A549 treated with AZD9567 at 1 μM for 4 hours (cell line): Measurements from ENCODE around the gene TPX2. TPM values are rescaled to one million over a fixed set of nuclear protein-coding genes. Genes with fewer than 3 reads are reported as not detected.

Experiments used
- total RNA-seq: library from RNA; stranded (reverse); fragments of 200-300 nt; extraction: Qiagen RNA extraction; gene quantifications from 5 replicates; pipeline ENCODE4 v1.2.3, GENCODE V29; 2022; ENCODE audit not compliant: insufficient read depth

TPX2 gene, protein sequence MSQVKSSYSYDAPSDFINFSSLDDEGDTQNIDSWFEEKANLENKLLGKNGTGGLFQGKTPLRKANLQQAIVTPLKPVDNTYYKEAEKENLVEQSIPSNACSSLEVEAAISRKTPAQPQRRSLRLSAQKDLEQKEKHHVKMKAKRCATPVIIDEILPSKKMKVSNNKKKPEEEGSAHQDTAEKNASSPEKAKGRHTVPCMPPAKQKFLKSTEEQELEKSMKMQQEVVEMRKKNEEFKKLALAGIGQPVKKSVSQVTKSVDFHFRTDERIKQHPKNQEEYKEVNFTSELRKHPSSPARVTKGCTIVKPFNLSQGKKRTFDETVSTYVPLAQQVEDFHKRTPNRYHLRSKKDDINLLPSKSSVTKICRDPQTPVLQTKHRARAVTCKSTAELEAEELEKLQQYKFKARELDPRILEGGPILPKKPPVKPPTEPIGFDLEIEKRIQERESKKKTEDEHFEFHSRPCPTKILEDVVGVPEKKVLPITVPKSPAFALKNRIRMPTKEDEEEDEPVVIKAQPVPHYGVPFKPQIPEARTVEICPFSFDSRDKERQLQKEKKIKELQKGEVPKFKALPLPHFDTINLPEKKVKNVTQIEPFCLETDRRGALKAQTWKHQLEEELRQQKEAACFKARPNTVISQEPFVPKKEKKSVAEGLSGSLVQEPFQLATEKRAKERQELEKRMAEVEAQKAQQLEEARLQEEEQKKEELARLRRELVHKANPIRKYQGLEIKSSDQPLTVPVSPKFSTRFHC
- total RNA-seq, result 91.0 to 117 TPM (median 98.2 TPM) in 5 replicates

DNA sequence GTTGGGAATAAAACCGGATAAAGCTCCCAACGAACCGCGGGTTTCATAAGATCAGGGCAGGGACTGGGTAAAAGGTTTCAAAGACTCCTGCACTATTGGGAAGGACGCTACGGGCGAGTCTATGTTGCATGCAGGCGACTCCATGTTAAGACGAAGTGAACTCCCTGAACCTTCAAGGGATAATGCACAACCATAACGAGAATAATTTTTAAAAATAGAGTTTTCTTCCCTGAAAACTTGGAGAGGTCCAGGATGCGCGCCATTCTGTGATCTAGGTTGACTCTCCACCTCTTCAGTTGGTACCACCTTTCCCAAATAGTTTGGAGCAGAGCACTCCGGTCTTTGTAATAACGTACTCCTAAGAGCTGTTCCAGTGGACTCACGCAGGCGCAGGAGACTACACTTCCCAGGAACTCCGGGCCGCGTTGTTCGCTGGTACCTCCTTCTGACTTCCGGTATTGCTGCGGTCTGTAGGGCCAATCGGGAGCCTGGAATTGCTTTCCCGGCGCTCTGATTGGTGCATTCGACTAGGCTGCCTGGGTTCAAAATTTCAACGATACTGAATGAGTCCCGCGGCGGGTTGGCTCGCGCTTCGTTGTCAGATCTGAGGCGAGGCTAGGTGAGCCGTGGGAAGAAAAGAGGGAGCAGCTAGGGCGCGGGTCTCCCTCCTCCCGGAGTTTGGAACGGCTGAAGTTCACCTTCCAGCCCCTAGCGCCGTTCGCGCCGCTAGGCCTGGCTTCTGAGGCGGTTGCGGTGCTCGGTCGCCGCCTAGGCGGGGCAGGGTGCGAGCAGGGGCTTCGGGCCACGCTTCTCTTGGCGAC, at the start of gene TPX2:
TPX2 (plus strand) TSS at position 562 of the 821 bp plus-strand sequence. CDS start 18,187 bp downstream, outside the sequence.

DNA sequence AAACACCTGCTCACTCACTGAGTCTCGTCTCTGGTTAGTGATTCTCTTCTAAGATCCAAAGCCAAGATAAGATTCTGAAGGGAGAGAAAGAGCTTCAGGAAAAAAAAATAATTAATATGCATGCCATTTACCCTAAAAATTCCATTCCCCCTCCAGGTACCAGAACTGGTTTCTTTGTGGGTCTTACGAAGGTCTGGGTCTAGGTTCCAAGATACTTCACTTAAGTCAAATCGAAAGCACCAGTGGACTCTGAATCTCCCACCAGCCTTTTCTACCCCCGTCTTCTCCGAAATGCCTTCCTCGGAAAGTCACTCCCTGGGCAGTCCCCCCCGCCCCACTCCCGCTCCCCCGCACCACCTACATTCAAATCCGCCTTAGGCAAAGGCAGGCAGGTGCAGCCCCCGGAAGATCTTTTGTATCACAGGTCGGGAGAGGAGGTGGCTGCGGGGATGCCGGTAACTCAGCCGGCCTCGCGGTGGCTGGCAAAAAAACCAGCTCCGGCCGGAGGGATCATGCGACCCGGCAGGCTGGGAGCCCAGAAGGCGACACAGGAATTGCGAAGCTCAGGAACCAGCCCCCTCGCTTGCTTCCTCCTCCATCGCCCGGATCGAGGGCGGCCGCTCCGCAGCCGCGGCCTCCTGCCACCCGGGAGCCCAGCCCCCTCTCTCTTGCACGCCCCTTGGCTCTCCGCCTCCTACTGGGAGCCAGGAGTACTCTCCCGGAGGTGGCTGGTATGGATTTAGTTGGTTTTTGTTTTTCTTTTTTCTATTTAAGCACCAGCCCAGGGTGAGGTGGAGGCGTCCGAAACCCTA, 16.6 kb upstream of the TPX2 start, which contains the start of gene BCL2L1:
BCL2L1 (minus strand) TSS at position 612 of the 812 bp plus-strand sequence. CDS start 650 bp downstream, outside the sequence.

DNA sequence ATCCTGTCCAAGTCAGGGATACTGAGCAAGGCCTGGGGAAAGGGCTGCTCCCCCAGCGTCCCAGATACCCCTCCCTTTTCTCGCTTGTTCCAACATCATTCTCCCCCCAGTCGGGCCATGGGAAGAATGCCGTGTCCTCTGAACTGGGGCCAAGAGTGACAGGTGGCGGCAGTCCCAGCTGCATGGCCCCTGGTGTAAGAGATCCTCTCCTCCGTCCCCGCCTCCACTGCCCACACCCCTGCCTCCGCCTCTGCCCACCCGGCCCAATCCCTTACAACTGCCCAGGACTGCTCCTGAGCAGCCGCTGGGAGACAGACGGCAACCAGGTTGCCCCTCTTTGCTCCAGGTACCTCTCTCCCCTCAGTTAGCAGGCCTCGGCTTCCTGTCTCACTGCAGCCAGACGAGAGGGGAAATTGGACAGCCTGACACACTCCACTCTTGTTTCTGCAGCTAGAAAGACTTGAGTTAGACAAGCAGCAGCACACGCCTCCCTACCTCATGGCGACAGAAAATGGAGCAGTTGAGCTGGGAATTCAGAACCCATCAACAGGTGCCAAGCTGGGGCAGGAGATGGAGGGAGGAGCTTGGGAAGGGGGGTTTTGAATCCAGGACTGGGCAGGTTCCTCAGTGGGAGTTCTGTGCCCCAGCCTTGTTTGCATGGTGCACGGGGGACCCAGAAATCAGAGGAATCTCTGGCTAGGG, 80.1 kb downstream of the TPX2 start, which contains the start of gene MYLK2:
MYLK2 (plus strand) TSS at position 274 of the 702 bp plus-strand sequence; CDS start at position 499, 225 bp downstream.

DNA sequence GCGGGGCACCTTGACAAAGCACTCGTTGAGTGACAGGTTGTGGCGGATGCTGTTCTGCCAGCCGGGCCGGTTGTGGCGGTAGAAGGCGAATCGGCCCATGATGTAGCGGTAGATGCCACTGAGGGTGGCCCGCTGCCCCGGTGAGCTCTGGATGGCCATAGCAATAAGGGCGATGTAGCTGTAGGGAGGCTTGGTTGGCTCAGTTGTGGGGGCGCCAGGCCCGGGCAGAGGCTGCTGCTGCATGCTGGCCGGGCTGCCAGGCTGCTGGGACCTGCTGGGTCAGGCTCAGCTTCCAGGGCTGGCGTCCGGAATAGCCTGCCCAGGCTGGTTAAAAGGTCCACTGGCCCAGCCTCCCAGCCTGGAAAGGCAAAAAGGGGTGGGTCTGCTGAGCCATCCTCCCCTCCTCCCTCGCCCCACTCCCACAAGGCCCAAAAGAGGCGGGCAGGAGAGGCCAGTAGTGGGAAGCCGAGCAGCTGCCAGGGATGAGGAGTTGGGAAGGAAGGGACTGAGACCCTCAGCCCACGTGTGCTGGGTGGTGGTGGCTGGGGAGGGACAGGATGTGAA, 106.3 kb downstream of the TPX2 start, which contains the start of gene FOXS1:
FOXS1 (minus strand) TSS at position 305 of the 564 bp plus-strand sequence; CDS start at position 243, 62 bp downstream.

Other genes starting within 250 kb of the TPX2 start
- gene HM13, start 224.8 kb upstream of the TPX2 start, total RNA-seq, result 197 to 263 TPM (median 238 TPM) in 5 replicates
- 404 to 603 TPM (median 466 TPM) in 5 replicates for gene ID1, start 134.0 kb upstream of the TPX2 start, total RNA-seq
- not detected in 5 replicates for gene COX4I2, start 101.4 kb upstream of the TPX2 start, total RNA-seq
- 255 to 274 TPM (median 268 TPM) in 5 replicates for gene BCL2L1, start 16.4 kb upstream of the TPX2 start, total RNA-seq
- gene MYLK2, start 80.1 kb downstream of the TPX2 start, total RNA-seq, result 0.37 to 1.00 TPM (median 0.52 TPM) in 4 of 5 replicates, not detected in the other
- 0.12 to 0.47 TPM (median 0.29 TPM) in 4 of 5 replicates, not detected in the other for gene FOXS1, start 106.3 kb downstream of the TPX2 start, total RNA-seq
- gene DUSP15, start 131.2 kb downstream of the TPX2 start, total RNA-seq, result 0.73 to 1.0 TPM (median 0.88 TPM) in 4 of 5 replicates, not detected in the other
- gene TTLL9, start 131.3 kb downstream of the TPX2 start, total RNA-seq, result 0.03 to 0.15 TPM (median 0.11 TPM) in 4 of 5 replicates, not detected in the other
- gene PDRG1, start 212.8 kb downstream of the TPX2 start, total RNA-seq, result 30.6 to 37.3 TPM (median 34.6 TPM) in 5 replicates
- 0.01 TPM in 4 of 5 replicates, not detected in the other for gene XKR7, start 228.9 kb downstream of the TPX2 start, total RNA-seq